Measurements from ENCODE around the gene CATSPERE.
"Not testable (repeated sequence)": the region's sequence is repeated elsewhere in the genome, so short reads cannot be mapped to it uniquely, and the experiment has no call there.

GRCh38 chr1:244578205-244578604 is 117.1 kb downstream of the CATSPERE start:
- not testable (repeated sequence) for TF ChIP-seq EZH2 (IDR thresholded peaks at IDR 0.05; ENCODE audit: borderline replicate concordance, low read depth, low read length, severe bottlenecking); POLR2A (IDR thresholded peaks at IDR 0.05; ENCODE audit: low read depth, low read length); POLR2AphosphoS5 (IDR thresholded peaks at IDR 0.05; ENCODE audit: insufficient read depth, low read depth, low read length); GATA2 (IDR thresholded peaks at IDR 0.05; ENCODE audit: insufficient read depth, insufficient read length, low read depth, low read length)
- TF ChIP-seq, protein P1, sequence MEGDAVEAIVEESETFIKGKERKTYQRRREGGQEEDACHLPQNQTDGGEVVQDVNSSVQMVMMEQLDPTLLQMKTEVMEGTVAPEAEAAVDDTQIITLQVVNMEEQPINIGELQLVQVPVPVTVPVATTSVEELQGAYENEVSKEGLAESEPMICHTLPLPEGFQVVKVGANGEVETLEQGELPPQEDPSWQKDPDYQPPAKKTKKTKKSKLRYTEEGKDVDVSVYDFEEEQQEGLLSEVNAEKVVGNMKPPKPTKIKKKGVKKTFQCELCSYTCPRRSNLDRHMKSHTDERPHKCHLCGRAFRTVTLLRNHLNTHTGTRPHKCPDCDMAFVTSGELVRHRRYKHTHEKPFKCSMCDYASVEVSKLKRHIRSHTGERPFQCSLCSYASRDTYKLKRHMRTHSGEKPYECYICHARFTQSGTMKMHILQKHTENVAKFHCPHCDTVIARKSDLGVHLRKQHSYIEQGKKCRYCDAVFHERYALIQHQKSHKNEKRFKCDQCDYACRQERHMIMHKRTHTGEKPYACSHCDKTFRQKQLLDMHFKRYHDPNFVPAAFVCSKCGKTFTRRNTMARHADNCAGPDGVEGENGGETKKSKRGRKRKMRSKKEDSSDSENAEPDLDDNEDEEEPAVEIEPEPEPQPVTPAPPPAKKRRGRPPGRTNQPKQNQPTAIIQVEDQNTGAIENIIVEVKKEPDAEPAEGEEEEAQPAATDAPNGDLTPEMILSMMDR (IDR thresholded peaks at IDR 0.05; ENCODE audit: extremely low read depth in 1 of 2, insufficient read depth in 1 of 2, low read depth in 1 of 2, low read length in 2 of 2), result not testable (repeated sequence)

All from endothelial cell of umbilical vein (primary cell).